ENCODE data around the gene RPGRIP1. TPM values are rescaled to one million over a fixed set of nuclear protein-coding genes. Genes with fewer than 3 reads are reported as not detected.

The RPGRIP1 gene
- total RNA-seq, 2 donors from 2014 or later = 0.12 TPM; not detected in 1

DNA sequence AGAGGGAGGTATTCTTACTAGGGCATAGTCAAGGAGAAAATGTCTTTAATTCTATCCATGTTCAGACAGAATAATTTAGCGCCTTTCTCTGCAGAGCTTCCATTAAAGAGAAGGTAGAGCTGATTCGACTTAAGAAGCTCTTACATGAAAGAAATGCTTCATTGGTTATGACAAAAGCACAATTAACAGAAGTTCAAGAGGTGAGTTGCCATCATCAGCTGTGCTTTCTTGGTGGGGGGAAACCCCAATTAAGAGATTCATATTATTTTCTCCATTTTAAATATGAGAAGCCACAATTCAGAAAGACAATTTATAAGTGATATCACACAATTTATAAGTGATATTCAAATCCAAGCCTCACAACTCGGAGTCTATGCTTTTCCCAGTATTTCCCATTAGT, 27.8 kb downstream of the RPGRIP1 start:
- Histone ChIP-seq H3K27me3 (no peaks in the 10 kb centered on the region), H3K4me1 (no peaks in the 10 kb centered on the region), H3K27ac (peak overlapping the region in 1 of 2 donors; percentile 73), H3K36me3 (no peaks in the 10 kb centered on the region), H3K9me3 (no peaks in the 10 kb centered on the region), H3K4me3 (no peak overlapping the region)
- DNase-seq (ENCODE audit: low spot score) = no peak
- TF ChIP-seq, protein P1, sequence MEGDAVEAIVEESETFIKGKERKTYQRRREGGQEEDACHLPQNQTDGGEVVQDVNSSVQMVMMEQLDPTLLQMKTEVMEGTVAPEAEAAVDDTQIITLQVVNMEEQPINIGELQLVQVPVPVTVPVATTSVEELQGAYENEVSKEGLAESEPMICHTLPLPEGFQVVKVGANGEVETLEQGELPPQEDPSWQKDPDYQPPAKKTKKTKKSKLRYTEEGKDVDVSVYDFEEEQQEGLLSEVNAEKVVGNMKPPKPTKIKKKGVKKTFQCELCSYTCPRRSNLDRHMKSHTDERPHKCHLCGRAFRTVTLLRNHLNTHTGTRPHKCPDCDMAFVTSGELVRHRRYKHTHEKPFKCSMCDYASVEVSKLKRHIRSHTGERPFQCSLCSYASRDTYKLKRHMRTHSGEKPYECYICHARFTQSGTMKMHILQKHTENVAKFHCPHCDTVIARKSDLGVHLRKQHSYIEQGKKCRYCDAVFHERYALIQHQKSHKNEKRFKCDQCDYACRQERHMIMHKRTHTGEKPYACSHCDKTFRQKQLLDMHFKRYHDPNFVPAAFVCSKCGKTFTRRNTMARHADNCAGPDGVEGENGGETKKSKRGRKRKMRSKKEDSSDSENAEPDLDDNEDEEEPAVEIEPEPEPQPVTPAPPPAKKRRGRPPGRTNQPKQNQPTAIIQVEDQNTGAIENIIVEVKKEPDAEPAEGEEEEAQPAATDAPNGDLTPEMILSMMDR (IDR thresholded peaks at IDR 0.05) = no peak

DNA sequence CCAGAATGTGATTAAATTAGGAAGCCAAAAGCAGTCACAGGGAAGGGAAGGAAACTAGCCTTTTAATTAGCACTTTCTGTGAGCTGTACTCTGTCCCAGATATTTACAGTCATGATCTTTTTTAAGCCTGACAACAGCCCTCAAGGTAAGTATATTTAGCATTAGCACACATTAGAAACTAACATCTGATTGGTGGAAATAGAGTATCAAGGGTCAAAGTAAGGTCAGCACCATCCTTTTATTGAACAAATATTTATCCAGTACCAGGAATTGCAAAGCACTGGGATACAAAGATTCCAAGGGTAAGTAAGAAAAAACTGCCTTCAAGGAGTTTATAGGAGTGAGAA, 28.2 kb downstream of the RPGRIP1 start:
- no peak for DNase-seq (ENCODE audit: low spot score)
- Histone ChIP-seq H3K27me3 (no peaks in the 10 kb centered on the region), H3K27ac (peak overlapping the region; percentile 67 to 73), H3K4me1 (no peaks in the 10 kb centered on the region), H3K36me3 (no peaks in the 10 kb centered on the region), H3K4me3 (peak overlapping the region; percentile 29 to 39), H3K9me3 (no peaks in the 10 kb centered on the region)
- TF ChIP-seq, protein P1 (IDR thresholded peaks at IDR 0.05) = no peak

GRCh38 chr14:21308479-21309237, 28.8 kb downstream of the RPGRIP1 start:
- DNase-seq (ENCODE audit: low spot score) = peak; percentile 79
- H3K9me3 ChIP-seq = no peaks in the 10 kb centered on the region
- peak overlapping the region; percentile 29 to 39 for H3K4me3 ChIP-seq
- H3K4me1 ChIP-seq = no peaks in the 10 kb centered on the region
- no peaks in the 10 kb centered on the region for H3K36me3 ChIP-seq
- TF ChIP-seq, protein P1 (IDR thresholded peaks at IDR 0.05) = no peak
- no peaks in the 10 kb centered on the region for H3K27me3 ChIP-seq
- H3K27ac ChIP-seq = peak overlapping the region; percentile 67 to 73

- Histone ChIP-seq H3K27me3 (no peaks in the 10 kb centered on the region), H3K4me1 (no peaks in the 10 kb centered on the region), H3K36me3 (no peaks in the 10 kb centered on the region), H3K4me3 (peak overlapping the region; percentile 29 to 39), H3K9me3 (no peaks in the 10 kb centered on the region), H3K27ac (peak overlapping the region in 1 of 2 donors; percentile 73)
- TF ChIP-seq, protein P1 (IDR thresholded peaks at IDR 0.05) = no peak
- DNase-seq (ENCODE audit: low spot score) = no peak
These were observed 29.4 kb downstream of the RPGRIP1 start for GRCh38 chr14:21309238-21309636.

- DNase-seq (ENCODE audit: low spot score) = no peak
- Histone ChIP-seq H3K4me3 (no peak overlapping the region), H3K27ac (no peak overlapping the region), H3K4me1 (no peaks in the 10 kb centered on the region), H3K36me3 (no peaks in the 10 kb centered on the region), H3K9me3 (no peaks in the 10 kb centered on the region), H3K27me3 (no peaks in the 10 kb centered on the region)
- TF ChIP-seq, protein P1 (IDR thresholded peaks at IDR 0.05) = no peak
These were observed 30.1 kb downstream of the RPGRIP1 start for GRCh38 chr14:21309956-21310355.

DNA sequence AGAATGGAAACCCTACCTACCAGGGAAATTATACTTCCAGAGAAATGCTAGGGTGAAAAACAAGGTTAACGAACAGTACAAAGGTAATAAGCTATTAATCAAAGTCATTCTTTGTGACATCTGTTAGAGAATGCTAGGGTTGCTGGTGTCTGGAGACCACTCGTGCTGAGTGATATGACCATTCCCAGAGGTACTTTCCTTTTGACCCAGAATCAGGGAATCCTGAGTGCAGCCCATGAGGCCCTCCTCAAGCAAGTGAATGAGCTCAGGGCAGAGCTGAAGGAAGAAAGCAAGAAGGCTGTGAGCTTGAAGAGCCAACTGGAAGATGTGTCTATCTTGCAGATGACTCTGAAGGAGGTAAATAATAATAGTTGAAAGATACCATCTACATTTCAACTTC, 31.7 kb downstream of the RPGRIP1 start:
- Histone ChIP-seq H3K27ac (no peak overlapping the region), H3K36me3 (no peaks in the 10 kb centered on the region), H3K27me3 (no peaks in the 10 kb centered on the region), H3K4me3 (no peak overlapping the region), H3K4me1 (no peaks in the 10 kb centered on the region), H3K9me3 (no peaks in the 10 kb centered on the region)
- TF ChIP-seq, protein P1 (IDR thresholded peaks at IDR 0.05) = no peak
- DNase-seq (ENCODE audit: low spot score) = no peak
